GM19023 (cell line): ENCODE data around the gene PCSK2.

Experiments used
- ATAC-seq: cut with Tn5 transposase; IDR thresholded peaks from one replicate; pipeline ENCODE4 v1.9.1; 2021; ENCODE audit warnings: mild to moderate bottlenecking, moderate library complexity; ENCODE audit not compliant: unreplicated experiment

Gene PCSK2

DNA sequence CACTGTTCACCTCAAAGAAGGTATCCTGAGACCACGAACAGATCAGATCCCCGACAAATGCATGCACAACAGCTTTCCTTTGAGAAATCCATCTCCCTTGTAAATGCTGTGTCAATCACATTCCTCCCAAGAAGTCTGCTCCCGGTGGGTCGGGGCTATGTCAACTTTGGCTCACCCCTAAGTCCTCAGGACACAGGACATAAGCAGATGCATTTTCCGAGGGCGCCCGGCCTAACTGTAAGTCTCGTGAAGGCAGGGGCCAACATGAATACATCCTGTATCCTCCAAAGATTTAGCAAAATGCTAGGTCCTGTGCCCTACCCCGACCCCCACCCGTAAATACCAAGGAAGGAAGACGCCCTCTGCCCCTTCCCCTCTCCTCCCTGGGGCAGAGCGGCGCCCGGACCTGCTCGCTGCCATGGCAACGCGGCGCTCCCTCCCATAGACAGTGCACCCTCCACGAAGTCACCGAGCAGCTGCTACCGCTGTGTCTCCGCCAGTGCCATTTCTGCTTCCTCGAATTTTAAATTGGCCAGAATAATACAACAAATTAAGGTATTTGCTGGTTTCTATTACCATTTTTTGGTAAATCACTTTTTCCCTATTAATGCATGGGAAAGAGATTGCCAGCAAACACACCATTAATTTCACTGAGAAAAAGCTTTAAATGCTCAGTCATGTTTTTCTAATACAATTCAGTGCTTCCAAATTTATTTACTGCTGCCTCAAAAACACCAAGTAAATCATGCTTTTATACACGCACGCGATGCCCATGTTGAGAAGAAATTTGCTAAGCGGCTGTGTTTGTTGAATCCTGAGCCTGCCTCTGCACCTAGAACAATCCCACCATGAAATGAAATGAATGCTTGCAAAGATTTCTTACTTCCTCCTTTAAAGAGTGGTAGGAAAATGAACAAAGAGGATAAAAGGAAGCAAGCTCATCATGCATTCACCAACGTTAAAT lies 100.6 kb downstream of the PCSK2 start:
- ATAC-seq = no peak

DNA sequence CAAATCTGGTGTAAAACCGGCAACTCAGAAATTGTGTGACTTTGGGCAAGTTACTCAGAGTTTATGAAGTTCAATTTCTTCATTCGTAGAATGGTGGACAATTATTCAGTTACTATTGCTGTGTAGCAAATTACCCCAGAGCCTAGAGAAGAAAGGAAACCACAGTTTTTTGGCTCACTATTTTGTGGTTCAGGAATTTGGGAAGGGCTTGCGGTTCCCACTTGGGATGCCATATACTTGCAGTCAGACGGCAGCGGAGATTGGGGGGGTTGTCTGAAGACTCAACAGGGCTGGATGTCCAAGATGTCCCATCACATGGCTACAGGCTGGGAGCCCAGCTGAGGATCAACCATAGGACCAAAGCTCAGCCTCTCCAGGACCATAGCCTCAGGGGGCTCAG lies 108.1 kb downstream of the PCSK2 start:
- ATAC-seq = no peak

DNA sequence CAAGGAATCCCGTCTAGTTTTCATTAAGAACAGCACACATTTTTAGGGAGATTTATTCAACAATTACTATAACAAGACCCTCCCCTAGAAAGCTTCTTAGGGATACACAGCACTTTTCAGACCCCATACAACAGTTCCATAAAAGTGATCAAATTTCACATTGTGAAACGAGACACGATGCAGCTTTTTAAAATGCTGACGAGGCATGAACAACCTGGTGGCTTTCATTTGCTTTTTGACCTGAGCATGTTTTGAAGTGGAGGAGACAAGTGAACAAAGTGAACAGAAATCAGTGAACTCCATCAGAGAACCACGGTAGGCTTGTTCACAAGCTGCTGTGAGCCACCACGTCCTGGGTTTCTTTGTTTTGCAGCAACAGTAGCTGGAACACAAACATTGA lies 112.2 kb downstream of the PCSK2 start:
- ATAC-seq = no peak

DNA sequence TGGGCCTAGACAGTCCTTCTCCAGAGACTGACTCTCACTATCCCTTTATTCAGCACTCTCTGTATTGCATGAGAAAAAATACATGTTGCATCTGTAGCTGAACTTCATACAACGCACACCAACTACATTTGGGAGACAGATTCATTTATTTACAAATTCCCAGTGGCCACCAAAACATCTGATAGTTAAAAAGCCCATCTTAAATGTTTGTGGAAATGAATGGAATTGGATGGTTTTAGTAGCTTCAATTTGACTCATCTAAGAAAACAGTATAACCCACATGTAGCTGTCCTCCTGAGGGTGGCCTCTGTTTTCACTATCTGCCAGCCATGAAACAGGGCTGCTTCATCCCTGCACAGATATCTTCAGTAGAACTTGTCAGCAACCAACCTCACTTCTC lies 116.3 kb downstream of the PCSK2 start:
- ATAC-seq = no peak

DNA sequence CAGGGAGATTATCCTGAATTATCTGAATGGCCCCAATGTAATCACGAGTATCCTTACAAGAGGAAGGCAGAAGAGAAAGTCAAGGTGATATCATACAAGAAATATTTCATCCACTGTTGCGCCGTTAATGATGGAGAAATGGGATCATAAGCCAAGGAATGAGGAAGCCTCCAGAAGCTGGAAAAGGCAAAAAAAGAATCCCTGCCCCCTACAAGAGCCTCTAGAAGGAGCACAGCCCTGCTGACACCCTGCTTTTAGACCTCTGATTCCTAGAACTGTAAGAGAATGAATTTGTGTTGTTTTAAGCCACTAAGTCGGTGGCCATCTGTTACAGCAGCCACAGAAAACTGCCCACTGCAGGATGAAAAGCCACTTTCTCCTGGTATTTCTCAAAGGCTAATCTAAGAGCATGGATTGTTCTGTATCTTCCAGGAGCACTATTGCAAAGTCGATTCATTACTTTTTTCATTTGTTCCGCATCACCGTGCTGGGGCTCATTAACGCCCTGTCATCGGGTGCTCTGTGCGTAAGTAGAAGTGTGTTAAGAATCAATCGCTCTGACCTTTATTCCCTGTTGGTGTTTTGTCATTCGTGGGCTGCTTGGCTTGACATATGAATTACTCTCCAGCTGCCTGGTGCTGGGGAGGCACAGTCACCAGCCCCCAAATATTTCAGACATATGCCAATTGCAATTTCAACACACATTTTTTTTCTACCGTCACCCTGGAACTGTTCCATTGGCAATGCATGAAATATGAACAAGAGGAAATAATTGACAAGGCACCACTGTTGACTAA lies 117.0 kb downstream of the PCSK2 start:
- no peak for ATAC-seq

DNA sequence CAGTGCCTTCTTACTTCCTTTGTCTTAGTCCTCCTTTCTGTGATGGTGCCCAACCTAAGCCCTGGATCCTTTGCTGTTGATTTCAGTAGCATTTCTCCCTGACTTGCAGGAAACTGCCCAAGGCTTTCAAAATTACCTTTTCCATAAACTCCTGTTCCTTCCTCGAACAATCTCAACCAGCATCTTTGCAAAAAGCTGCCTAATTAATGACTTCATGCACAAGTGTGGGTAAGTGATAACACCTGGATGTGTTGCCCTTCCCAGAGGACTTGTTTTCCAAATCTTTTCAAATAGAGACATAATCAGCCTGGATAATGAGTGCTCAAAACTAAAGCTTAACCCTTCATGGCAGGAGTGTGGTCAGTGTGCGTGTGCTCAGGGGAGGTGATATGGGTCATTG lies 118.0 kb downstream of the PCSK2 start:
- ATAC-seq = no peak

DNA sequence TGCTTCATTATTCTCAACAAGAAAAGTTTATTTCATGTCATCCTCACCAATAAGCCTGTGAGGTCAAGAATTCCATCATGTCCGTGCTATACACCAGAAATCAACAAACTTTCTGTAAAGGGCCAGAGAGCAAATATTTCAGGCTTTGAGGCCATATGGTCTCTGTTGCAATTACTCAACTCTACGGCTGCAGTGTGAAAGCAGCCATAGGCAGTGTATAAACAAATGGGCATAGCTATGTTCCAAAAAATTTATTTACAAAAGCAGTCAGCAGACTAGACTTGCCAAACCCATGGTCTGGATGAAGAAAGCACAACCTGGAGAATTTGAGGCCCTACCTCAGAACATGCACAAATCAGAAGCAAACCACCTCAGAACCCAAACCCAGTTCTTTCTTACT lies 118.5 kb downstream of the PCSK2 start:
- no peak for ATAC-seq

DNA sequence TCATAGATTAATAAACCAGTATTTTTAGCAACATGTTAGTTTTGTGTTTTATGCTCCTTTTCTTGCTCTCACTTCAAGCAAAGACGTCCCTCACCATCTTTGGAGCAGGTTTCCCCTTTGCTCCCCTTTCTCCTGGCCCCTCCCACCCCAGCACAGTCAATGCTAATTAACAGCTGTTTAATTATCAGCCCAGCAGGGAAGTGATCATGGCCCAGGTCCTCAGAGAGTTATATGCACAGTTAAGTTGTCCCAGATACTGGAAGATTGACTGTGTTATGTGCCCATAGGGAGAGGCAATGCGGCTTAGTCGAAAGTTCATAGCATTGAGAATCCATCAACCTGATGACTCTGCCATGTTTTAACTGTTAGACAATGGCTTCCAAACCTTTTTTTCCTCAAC lies 123.5 kb downstream of the PCSK2 start:
- ATAC-seq = no peak

DNA sequence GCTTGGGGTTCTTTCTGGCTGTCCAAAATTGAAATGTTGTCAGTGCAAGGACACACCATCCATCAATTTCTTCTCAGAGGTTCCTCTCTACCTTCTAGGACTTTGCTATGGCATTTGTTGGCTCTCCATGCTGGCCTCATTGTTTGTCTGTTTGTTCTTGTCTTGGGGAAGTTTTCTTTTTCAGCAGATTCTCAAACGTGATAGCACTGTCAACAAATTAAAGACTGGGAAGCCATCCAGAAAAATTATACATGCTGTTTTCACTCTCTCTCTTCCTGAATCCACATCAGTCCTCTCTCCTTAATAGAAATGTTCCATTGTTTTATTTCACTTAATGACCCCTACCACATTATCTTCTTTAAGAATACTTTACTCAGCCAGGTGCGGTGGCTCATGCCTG lies 130.4 kb downstream of the PCSK2 start:
- ATAC-seq = no peak

DNA sequence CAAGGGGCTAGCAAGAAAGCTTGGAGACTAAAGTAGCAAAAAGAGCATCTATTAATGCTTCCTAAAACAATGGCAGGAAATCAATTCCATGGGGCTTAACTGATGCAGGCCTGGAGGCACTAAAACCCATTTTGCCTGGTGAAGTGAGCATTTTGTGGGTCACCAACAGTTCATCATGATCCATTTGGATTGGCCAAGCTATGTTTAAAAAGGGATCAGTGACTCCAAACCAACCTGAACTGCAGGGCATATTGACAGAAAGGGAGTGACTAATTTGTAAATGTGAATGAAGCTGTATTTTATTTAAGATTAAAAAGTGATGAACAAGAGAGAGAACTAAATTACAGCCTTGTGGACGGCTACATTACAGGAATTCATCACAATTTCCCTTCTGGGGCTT lies 132.0 kb downstream of the PCSK2 start:
- ATAC-seq = no peak

DNA sequence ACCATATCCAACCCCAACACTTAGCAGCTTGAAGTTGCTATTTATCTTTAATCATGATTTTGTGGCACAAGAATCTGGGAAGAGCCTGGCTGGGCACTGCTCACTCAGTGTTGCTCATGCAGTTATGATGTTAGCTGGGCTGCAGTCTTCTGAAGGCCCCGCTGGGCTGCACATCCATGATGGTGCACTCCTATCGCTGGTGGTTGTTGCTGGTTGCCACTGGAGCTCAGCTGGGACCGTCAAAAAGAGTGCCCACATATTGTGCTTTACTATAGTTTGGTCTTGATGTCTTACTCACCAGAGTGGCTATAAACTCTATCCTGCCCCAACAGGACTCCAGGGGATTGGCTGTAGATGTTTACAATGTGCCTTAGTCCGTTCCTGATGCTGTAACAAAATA lies 137.8 kb downstream of the PCSK2 start:
- no peak for ATAC-seq

DNA sequence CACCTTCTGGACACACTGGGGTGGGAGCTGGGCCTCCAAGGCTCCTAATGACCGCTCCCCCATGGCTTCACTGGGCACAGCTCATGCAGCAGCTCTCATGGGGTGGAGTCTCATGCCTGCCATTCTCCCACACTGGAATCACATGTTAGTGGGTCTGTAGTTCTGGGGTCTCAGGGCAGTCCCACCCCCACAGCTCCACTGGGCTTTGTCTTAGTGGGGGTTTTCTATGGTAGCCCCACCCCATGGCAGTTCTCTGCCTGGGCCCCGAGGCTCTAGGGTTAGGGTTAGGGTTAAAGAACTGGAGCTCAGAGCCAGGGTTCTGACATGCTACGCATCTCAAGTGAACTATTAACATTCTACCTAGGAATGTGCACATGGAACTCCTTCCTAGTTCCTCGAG lies 139.0 kb downstream of the PCSK2 start:
- no peak for ATAC-seq

DNA sequence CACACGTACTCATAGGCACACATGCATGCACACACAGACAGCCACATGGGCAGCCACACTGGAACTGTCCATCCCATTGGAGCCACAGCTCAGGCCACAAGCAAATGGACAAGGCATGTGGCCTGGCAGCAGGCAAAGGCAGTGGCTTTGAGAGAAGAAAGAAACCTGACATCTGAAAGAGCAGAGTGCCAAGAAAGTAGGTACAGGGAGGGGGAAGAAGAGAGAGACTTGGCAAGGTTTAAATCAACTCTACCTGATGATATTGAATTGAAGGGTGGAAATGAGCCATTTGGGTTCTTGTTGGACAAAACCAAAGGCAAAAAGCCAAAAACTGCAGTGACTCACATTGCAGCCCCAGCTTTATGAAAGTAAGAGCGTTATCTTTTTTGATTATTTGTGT lies 142.7 kb downstream of the PCSK2 start:
- no peak for ATAC-seq

DNA sequence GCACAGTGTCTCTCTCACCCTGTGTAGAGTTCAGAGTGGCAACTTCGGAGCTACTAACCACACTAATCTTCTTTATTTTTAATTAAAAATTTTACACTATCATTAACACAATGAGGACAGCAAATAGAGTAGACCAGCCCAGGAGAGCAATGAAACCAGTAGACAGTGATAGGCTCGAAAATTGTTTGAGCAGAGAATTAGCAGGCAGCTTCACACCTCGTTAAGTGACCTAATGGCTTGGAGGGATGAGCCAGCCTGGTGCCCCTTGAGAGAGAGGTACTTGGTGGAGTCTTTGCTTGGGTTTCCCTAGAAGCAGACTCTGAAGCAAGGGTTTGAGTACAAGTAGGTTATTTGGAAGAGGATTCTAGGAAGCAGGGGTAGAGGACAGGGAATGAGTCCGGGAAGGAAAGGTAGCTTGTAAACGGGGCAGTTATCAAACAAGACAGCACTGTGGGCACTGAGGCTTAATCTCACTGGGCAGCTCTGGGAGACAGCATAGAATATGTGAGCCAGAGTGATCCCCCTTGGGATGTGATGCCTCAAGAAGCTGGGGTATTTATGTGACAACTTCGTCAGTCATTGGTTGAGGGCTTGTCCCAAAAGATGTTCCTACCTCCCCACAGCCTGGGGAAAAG lies 146.1 kb downstream of the PCSK2 start:
- ATAC-seq = no peak

DNA sequence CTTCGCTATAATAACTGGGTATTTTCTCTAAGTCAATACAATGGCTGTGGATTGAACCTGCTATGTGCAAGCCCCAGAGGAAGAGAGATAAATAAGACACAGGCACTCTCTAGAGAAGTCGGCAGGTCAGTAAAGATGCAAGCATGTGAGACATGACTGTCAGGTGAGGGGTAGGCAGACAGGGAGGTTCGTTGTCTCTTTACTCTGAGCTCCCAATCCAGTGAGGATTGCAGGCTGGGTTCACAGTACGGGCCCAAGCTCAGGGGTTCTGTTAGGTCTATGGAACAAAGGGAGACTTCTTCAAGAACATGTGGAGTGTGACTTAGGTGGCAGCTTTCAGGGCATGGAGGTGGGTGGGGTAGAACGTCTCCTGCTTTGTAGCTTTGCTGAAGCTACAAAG lies 147.2 kb downstream of the PCSK2 start:
- no peak for ATAC-seq

DNA sequence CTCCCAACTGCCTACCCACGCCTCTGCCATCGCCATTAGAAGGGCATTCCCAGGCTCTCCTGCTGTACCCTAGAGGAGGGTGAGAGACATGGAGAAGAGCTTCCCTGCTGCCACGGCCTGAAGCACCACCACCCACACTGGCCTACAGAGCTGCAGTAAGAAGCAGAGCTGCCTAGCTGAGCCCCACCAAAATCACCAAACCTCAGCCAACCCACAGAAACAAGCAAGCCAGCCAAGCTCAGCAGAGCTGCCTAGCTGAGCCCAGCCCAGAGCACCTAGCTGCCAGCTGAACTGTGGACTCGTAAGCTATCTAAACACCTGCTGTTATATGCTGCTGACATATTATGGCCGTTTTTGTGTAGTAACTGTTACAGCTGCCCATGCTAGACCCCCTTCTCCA lies 149.2 kb downstream of the PCSK2 start:
- ATAC-seq = no peak

DNA sequence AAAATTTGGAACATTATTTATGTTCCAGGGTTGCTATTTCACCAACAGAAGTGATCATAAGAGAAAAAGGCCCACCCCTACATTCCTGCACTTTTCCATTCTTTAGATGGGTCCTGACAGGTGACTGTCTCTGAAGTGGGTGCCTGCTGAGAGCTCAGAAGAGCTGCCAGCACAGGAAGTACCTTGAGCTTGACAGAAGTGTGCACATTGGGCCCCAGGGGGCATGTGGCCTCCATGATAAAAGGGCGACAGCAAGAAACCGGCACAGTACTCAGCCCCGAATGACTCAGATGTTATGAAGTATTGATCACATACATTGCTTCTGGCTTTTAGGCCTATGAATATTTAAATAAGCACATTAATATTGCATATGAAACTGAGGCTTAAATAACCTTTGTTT lies 150.4 kb downstream of the PCSK2 start:
- no peak for ATAC-seq

DNA sequence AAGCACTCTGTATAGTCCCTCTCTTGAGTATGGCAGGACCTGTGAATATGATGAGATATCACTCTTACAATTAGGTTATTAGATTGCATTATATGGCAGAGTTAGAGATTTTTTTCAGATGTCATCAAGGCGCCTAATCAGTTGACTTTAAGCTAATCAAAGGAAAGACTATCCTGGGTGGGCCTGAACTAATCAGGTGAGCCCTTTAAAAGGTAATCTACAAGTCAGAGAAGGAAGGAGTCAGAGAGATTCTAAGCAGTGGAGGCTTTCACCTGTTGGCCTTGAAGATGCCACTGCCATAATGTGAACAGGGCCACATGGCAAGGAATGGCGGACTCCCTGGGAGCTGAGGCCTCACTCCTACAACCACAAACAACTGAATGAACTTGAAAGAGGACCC lies 152.8 kb downstream of the PCSK2 start:
- no peak for ATAC-seq

DNA sequence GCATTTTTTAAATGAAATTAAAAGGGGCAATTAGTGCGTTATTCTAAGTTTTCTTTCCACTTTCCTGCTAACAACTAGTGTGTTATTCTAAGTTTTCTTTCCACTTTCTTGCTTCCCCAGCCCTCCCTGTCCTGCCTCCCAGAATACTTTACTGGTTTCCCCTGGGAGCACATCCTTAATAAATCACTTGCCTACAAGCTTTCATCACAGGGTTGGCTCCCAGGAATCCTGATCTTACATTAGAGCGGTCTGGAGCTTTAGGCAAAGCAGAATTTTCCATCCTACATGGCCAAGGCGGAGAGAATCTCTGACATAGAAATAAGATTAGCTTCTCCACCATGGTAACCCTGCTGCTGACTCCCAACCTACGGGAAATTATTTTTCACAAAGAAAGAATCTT lies 154.0 kb downstream of the PCSK2 start:
- ATAC-seq = no peak

DNA sequence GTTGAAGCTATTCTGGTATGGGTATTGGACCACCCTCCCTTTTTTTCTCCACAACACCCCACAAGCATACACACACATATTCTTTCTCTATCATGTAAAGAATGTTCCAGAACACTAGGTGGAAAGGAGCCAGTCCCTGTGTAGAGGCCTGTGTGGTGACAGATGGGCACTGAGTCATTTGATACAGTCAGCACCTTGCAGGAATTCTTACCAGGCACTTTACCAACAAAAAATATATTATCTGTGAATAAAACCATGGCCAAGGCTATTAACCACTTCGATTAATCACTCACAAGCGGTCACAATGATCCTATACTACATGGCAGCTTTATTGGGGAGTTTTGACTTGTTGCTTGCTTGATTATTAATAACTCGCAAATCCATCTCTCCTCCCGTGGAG lies 154.9 kb downstream of the PCSK2 start:
- no peak for ATAC-seq

DNA sequence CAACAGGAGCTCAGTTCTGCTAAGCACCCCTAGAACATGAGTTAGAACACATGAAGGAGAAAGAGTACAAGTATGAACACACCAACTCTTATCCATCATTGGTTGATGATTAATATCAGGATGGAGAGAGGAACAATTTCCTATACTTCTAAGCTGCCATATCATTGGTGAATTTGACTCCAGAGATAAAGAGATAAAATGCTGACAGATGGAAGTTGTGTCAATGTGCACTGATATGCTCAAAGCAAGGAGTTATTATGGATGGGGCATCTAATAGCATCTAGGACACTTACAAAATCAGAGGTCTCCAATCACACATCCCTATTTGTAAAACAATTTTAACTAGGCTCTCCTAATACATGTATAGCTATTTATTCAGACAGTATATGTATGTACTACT lies 159.0 kb downstream of the PCSK2 start:
- no peak for ATAC-seq

DNA sequence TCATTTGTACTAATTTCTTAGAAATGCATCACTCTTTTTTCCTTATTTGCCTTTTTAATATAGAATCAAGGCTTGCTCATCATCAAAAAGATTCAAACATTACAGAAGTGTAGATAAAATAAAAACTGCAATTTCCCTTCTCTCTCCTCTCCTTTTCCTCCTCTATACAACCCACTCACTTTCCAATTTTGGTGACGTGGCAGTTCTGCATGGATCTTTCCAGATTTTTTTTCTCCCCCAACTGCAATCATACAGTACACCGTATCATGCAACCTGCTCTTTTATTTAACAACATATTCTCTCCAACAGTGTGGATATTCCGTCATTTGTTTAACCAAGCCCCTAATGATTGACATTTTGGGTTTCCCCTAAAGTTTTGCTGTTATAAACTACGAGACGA lies 163.8 kb downstream of the PCSK2 start:
- no peak for ATAC-seq
